Hematopoietic multipotent progenitor cell treated with erythropoietin and hydrocortisone succinate and interleukin-3 and kit ligand, for 4 days (in vitro differentiated cells): ENCODE measurements around the gene GFRA1.
A peak's percentile ranks its signal among the peaks of the same experiment; 100 is the strongest.
"Not testable (repeated sequence)": the region's sequence is repeated elsewhere in the genome, so short reads cannot be mapped to it uniquely, and the experiment has no call there.

Experiments used
- DNase-seq: peaks from one replicate; pipeline ENCODE4 v3.0.0-alpha.2; 2015

GFRA1 gene

GRCh38 chr10:116195039-116195438, 78.0 kb downstream of the GFRA1 start:
- DNase-seq = no peak

- DNase-seq = no peak
Observed at GRCh38 chr10:116194061-116194460, 78.9 kb downstream of the GFRA1 start.

DNA sequence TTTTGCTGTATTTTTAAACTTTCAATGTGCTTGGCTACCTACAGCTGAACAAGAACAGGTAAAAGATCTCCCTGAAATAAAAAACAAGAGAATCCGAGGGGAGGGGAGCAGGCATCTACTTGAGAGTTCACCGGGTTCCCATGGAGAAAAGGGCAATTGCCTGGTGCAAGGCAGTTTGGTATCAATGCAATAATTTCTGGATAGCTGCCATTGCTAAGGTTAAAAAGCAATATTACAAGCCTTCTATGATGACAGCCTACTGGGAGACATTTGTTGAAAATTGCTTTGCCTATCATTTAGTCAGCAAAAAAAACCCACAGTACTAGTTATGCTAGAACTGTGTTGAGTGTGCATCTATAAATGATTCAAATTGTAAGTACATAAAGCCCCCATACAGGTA, 82.1 kb downstream of the GFRA1 start:
- DNase-seq = no peak

GRCh38 chr10:116186273-116186672, 86.7 kb downstream of the GFRA1 start:
- DNase-seq = peak; percentile 2

GRCh38 chr10:116185199-116185867, 87.7 kb downstream of the GFRA1 start:
- no peak for DNase-seq

DNA sequence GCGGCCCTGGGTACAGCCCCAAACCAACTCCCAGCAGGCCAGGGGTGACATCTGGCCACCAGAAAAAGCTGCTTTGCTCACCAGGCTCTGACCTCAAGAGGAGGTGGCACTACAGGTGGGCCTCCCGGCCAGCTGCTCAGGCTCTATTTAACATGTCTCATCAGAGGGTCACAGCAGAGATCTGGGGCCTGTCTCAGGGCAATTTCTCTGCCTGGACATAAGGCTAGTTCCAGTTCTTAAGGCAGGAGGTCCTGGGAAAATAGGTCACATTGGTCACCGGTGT, 88.6 kb downstream of the GFRA1 start:
- no peak for DNase-seq

DNA sequence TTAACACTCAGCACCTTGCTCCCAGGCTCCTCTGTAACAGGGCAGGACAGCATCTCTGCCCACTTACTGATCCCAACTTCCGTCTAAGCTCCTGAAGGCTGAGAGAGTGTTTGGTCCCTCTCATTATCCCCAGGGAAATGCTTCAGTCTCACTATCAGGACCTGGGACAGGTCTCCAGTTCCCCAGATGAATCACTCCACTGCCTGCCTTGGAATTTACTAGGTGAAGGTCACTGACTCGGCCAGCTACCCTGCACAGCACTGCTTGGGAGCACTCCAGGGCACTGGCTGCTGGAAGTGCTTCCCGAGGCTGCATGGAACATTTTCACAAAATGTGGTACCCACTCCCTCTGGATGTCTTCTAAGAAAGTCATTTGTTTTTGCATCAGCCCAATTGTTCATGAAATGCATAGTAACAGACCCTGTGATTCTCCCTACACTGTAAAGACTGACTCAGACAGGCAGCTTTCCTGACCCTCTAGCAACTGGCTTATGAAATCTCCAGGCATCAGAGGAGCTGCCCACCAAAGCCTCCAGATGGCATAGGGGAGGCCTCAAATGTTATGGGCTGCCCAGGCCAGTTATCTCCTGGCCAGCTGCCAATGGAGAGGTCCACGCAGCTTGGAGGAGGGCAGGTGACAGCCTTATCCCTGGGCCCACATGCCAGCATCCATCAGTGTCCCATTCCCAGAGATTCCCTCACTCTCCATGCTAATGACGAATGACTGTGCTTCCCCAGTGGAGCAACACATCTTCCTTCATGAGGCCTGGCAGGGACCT, 89.1 kb downstream of the GFRA1 start:
- no peak for DNase-seq

GRCh38 chr10:116182426-116182825, 90.6 kb downstream of the GFRA1 start:
- no peak for DNase-seq

DNA sequence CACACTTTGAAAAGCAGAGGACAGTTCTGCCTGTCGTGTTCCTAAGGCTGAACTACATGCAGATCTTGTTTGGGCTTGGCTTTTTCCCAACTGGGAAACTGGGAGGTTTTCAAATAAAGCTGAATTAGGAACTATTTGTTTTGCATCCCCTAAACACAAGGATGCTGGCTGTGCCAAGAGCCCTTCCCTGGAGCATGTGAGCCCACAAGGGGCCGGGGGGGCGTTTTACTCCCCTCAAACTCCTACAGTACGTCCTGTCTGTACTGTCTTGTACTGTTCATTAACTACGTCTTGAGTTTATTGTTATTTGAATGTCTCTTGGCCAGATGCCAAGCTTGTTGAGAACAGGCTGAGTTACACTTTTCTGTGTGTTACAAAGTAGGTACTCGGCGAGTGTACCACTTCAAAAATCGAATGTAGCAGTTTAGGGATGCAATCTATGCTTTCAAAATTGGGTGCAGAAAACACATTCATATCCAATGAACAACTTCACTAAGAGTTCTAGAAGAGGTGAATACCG, 94.9 kb downstream of the GFRA1 start:
- DNase-seq = no peak

DNA sequence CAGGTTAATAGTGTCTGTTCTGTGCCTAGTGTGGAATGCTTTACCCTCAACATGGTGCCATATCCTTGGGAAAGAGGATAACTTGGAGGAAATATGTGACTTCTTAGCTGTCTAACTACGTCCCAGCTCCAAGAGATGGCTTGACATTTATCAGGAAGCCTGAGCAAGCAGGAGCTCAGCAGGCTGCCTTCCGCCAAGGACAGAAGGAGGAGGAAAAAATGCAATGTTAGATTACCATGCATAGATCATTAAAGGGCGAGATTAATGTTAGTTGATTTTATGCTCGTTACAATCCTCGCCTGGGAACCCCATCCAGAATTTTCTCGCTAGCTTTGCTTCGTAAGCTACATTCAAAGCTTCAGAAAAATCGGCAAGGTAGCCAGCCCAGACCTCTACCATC, 97.8 kb downstream of the GFRA1 start:
- DNase-seq = no peak

GRCh38 chr10:116171505-116171904, 101.5 kb downstream of the GFRA1 start:
- DNase-seq = no peak

DNA sequence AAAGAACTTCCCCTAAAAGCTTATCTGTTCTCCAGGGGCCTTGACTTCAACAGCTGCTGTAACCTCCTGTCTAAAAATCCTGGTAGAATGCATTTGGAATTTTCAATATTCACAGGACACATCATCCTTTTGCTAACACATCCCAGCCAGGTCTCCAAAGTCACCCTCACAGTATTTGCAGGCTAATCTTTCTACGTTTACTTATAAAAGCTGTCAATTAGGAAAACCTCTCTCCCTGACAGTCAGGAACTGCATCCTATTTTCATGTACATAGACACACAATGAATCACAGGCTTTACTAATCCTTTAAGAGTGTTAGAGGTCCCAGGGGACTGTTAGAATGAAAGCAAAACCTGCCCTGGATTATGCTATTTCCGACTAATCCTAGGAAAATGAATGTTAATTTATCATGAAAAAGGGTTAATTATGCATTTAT, 102.2 kb downstream of the GFRA1 start:
- no peak for DNase-seq

GRCh38 chr10:116169782-116170445, 103.1 kb downstream of the GFRA1 start:
- DNase-seq = no peak

- DNase-seq = no peak
Observed at GRCh38 chr10:116168745-116169144, 104.3 kb downstream of the GFRA1 start.

DNA sequence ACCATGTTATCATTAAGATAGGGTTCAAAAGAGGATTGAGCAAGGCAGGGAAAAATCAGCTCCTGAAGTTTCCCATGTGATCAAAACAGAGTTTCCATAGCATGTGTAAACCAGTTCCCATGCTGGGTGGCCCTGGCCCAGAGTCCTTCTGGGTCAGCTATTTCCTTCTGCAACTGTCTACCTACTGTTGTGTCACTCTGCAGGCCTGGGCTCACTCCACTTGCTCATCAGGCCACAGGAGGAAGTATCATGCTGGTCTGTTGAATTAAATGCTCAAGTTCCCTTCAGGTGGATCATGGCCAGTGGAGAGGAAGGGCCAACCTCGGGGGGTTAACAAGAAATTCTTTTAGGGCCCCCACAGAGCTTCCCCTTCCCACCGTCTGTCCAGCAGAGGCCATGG, 104.7 kb downstream of the GFRA1 start:
- DNase-seq = no peak

GRCh38 chr10:116165941-116166340, 107.1 kb downstream of the GFRA1 start:
- not testable (repeated sequence) for DNase-seq

- no peak for DNase-seq
Observed at GRCh38 chr10:116164291-116164690, 108.7 kb downstream of the GFRA1 start.

DNA sequence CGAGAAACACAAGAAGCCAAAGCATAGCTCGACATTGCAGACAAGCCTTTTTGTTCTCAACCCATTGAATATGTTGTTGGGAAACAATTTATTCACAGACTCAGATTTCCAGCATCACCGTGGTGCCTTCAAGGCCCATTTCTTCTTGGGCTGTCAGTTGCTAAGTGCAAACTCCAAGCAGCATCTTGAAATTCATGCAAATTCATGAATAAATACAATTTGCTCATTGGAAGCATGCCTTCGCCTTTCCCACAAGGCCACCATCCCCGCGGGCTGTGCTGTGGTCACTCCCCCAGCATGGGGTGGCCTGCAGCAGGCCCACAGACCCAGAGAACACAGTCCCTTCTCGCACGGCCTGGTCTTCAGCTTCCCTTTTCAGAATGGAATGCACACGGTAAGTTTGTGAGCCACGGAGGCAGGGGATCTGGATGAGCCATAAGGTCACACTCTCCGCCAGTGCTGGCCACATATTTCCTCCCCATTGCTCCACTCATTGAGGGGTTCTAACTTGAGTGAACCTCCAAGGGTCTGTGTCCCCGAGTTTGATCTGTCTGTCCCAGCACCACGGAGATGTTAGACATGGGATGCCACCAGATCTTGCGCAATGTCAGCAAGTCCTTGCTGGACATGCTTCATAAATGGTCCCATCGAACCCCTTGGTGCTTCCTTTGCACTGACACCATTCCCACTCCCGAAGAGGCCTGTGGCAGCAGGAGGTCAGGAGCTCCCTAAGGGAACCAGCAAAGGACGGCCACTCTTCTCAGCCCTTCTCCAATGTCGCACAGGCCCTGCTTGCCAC, 109.5 kb downstream of the GFRA1 start:
- no peak for DNase-seq

- DNase-seq = no peak
Observed at GRCh38 chr10:116162851-116163250, 110.2 kb downstream of the GFRA1 start.

- DNase-seq = no peak
Observed at GRCh38 chr10:116160271-116160670, 112.7 kb downstream of the GFRA1 start.

GRCh38 chr10:116159197-116159596, 113.8 kb downstream of the GFRA1 start:
- DNase-seq = no peak

- DNase-seq = no peak
Observed at GRCh38 chr10:116158036-116158435, 115.0 kb downstream of the GFRA1 start.

GRCh38 chr10:116157485-116157884, 115.5 kb downstream of the GFRA1 start:
- DNase-seq = no peak
